ENCODE measurements around the gene APOBEC3C. TPM values are rescaled to one million over a fixed set of nuclear protein-coding genes. Genes with fewer than 3 reads are reported as not detected.

Gene APOBEC3C
- polyA plus RNA-seq, 3 donors, result 19.7 to 86.3 (median 69.4) TPM

GRCh38 chr22:38996105-38996504 is 18.0 kb upstream of the APOBEC3C start:
- Histone ChIP-seq H3K4me2 (replicated peaks; ENCODE audit: extremely low read depth, low read length, poor library complexity, severe bottlenecking) (no peak overlapping the region), H3K9me3 (replicated peaks in 1 of 2; ENCODE audit: control insufficient read depth in 1 of 2, insufficient read depth in 1 of 2, low read length in 2 of 2) (peaks cover 4% of the 10 kb centered on the region in 2 donors), H3K9ac (ENCODE audit: insufficient read depth, low read length, poor library complexity, severe bottlenecking) (no peak overlapping the region), H2AFZ (ENCODE audit: insufficient read depth, low read depth, low read length, poor library complexity, severe bottlenecking) (no peak overlapping the region), H3K79me2 (ENCODE audit: insufficient read depth, low read length) (no peaks in the 10 kb centered on the region), H4K20me1 (ENCODE audit: insufficient read depth, low read length) (no peaks in the 10 kb centered on the region), H3K27me3 (ENCODE audit: control insufficient read depth in 2 of 2, insufficient read depth in 2 of 2, low read length in 2 of 2) (no peaks in the 10 kb centered on the region), H3K4me1 (ENCODE audit: control insufficient read depth in 1 of 2, insufficient read depth in 2 of 2, low read length in 2 of 2) (no peaks in the 10 kb centered on the region), H3K27ac (ENCODE audit: low read depth in 1 of 2, low read length in 2 of 2) (no peak overlapping the region), H3K36me3 (replicated peaks in 1 of 2; ENCODE audit: control insufficient read depth in 1 of 2, insufficient read depth in 2 of 2, low read length in 2 of 2) (no peaks in the 10 kb centered on the region), H3K4me3 (replicated peaks in 1 of 3; ENCODE audit: low read depth in 2 of 3, low read length in 3 of 3) (no peak overlapping the region)
- H3K4me1 Mint-ChIP-seq, result peaks cover 13% of the 10 kb centered on the region
- peak overlapping the region in 1 of 7 donors; percentile 2 for H3K27ac Mint-ChIP-seq
- H3K4me3 Mint-ChIP-seq, result no peak overlapping the region
- no peak for DNase-seq
- peaks cover 4 to 14% of the 10 kb centered on the region in 2 donors for H3K36me3 Mint-ChIP-seq
- WGBS (ENCODE audit: insufficient coverage), result 100% methylated on average over 1 of the region's 6 CpGs
- TF ChIP-seq, protein P1, sequence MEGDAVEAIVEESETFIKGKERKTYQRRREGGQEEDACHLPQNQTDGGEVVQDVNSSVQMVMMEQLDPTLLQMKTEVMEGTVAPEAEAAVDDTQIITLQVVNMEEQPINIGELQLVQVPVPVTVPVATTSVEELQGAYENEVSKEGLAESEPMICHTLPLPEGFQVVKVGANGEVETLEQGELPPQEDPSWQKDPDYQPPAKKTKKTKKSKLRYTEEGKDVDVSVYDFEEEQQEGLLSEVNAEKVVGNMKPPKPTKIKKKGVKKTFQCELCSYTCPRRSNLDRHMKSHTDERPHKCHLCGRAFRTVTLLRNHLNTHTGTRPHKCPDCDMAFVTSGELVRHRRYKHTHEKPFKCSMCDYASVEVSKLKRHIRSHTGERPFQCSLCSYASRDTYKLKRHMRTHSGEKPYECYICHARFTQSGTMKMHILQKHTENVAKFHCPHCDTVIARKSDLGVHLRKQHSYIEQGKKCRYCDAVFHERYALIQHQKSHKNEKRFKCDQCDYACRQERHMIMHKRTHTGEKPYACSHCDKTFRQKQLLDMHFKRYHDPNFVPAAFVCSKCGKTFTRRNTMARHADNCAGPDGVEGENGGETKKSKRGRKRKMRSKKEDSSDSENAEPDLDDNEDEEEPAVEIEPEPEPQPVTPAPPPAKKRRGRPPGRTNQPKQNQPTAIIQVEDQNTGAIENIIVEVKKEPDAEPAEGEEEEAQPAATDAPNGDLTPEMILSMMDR (IDR thresholded peaks at IDR 0.05), result no peak
- H3K9me3 Mint-ChIP-seq, result peaks cover 3 to 14% (median 9%) of the 10 kb centered on the region in 7 donors
- H3K27me3 Mint-ChIP-seq (ENCODE audit: low read depth in 3 of 3), result peaks cover 8 to 26% (median 13%) of the 10 kb centered on the region in 3 donors
- intact Hi-C loops (cut with micrococcal nuclease), result no loop called here

DNA sequence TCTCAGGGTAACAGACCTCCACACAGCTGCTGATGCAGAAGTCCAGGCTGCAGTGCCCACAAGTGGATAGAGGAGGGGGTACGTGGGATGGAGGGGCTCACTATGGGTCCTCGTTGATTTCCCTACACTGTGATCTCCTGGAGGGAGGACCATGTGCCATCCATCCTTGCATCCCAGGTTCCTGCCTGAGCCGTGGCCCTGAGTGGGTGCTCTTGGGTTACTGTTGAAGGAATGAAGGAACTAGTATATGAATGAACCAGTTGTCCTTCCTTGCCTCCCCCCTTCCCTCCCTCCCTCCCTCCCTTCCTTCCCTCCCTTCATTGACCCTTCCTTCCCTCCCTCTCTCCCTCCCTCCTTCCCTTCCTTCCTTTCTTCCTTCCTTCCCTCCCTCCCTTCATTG is 16.5 kb upstream of the APOBEC3C start:
- Histone ChIP-seq H3K4me2 (replicated peaks; ENCODE audit: extremely low read depth, low read length, poor library complexity, severe bottlenecking) (no peak overlapping the region), H3K4me3 (replicated peaks in 1 of 3; ENCODE audit: low read depth in 2 of 3, low read length in 3 of 3) (no peak overlapping the region), H3K79me2 (ENCODE audit: insufficient read depth, low read length) (no peaks in the 10 kb centered on the region), H3K36me3 (replicated peaks in 1 of 2; ENCODE audit: control insufficient read depth in 1 of 2, insufficient read depth in 2 of 2, low read length in 2 of 2) (no peaks in the 10 kb centered on the region), H3K4me1 (ENCODE audit: control insufficient read depth in 1 of 2, insufficient read depth in 2 of 2, low read length in 2 of 2) (no peaks in the 10 kb centered on the region), H3K9me3 (replicated peaks in 1 of 2; ENCODE audit: control insufficient read depth in 1 of 2, insufficient read depth in 1 of 2, low read length in 2 of 2) (peaks cover 4% of the 10 kb centered on the region in 2 donors), H3K27me3 (ENCODE audit: control insufficient read depth in 2 of 2, insufficient read depth in 2 of 2, low read length in 2 of 2) (no peaks in the 10 kb centered on the region), H2AFZ (ENCODE audit: insufficient read depth, low read depth, low read length, poor library complexity, severe bottlenecking) (no peak overlapping the region), H3K27ac (ENCODE audit: low read depth in 1 of 2, low read length in 2 of 2) (no peak overlapping the region), H4K20me1 (ENCODE audit: insufficient read depth, low read length) (no peaks in the 10 kb centered on the region), H3K9ac (ENCODE audit: insufficient read depth, low read length, poor library complexity, severe bottlenecking) (no peak overlapping the region)
- Mint-ChIP-seq H3K27me3 (ENCODE audit: low read depth in 3 of 3) (peaks cover 16 to 28% (median 21%) of the 10 kb centered on the region in 3 donors), H3K27ac (no peak overlapping the region), H3K36me3 (peaks cover 4 to 7% of the 10 kb centered on the region in 2 donors), H3K4me1 (peaks cover 12% of the 10 kb centered on the region), H3K4me3 (no peak overlapping the region), H3K9me3 (peaks cover 3 to 14% (median 9%) of the 10 kb centered on the region in 7 donors)
- intact Hi-C loops (cut with micrococcal nuclease), result no loop called here
- TF ChIP-seq, protein P1 (IDR thresholded peaks at IDR 0.05), result no peak
- no CpG with 5 or more reads among the region's 3 CpGs for WGBS (ENCODE audit: insufficient coverage)
- no peak for DNase-seq

Data from CD14-positive monocyte (primary cell).